Left ventricle myocardium inferior (tissue), 1 donor: Measurements from ENCODE around the gene PPIF. TPM values are rescaled to one million over a fixed set of nuclear protein-coding genes. Genes with fewer than 3 reads are reported as not detected.

ENCODE experiments used
- DNase-seq: peaks from one replicate; pipeline ENCODE4 v3.0.0-alpha.2; 2020
- H3K27ac ChIP-seq: fragments of 200-600 bp; replicated peaks from 2 replicates; pipeline ENCODE4 v1.8.0; 2021
- H3K27me3 ChIP-seq: fragments of 200-600 bp; 2 replicates; pipeline ENCODE4 v1.8.0; 2021; ENCODE audit warnings: low read depth
- H3K36me3 ChIP-seq: fragments of 200-600 bp; 2 replicates; pipeline ENCODE4 v1.8.0; 2021
- H3K4me1 ChIP-seq: fragments of 200-600 bp; 2 replicates; pipeline ENCODE4 v1.8.0; 2021
- H3K4me3 ChIP-seq: fragments of 200-600 bp; 2 replicates; pipeline ENCODE4 v1.8.0; 2021; ENCODE audit warnings: mild to moderate bottlenecking, moderate library complexity
- H3K9me3 ChIP-seq: fragments of 200-600 bp; replicated peaks from 2 replicates; pipeline ENCODE4 v1.8.0; 2021
- intact Hi-C: fragments of 100-400 bp; cut with micrococcal nuclease; formaldehyde crosslinking; loops from one replicate; pipeline ENCODE4 v1.11.0; 2022
- total RNA-seq: library from RNA; stranded (reverse); fragmentation: NEBNext Ultra II Directional; extraction: Animal tissue kit (Norgen Biotek cat#: 25700); gene quantifications from one replicate; pipeline ENCODE4 v1.2.1, GENCODE V29; 2021
- TF ChIP-seq, protein P1 (sequence below): fragments of 200-600 bp; IDR thresholded peaks from 2 replicates; pipeline ENCODE4 v1.8.0; 2021; ENCODE audit warnings: antibody characterized with exemption, mild to moderate bottlenecking, borderline replicate concordance
- donor health status: DM: no; HTN: yes; CAD: no; lungs with severe emphysema.

The PPIF gene
- total RNA-seq, 1 donor from 2014 or later = 150 TPM

DNA sequence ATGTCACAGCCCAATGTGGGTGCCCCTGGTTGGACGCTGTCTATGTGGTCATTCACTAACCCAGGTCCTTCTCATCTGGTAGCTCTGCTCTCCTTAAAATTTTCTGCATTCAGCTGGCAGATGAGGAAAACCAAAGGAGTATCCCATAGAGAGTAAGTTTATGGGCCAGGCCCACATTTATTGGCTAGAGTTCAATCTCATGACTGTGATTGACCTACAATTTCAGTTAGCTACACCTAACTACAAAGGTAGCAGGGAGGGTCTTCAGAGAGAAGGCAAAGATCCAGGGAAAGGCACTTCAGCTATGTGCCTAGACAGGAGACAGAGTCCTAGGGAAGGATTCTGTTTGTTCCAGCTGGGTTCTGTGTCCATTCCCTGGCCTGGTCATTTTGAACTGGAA is 23.7 kb upstream of the PPIF start:
- no peaks in the 10 kb centered on the region for H3K27me3 ChIP-seq
- H3K4me1 ChIP-seq = no peaks in the 10 kb centered on the region
- no peaks in the 10 kb centered on the region for H3K36me3 ChIP-seq
- H3K9me3 ChIP-seq = peaks cover 3% of the 10 kb centered on the region
- no peak overlapping the region for H3K27ac ChIP-seq
- no peak for DNase-seq
- intact Hi-C loops = no loop called here
- H3K4me3 ChIP-seq = no peak overlapping the region
- TF ChIP-seq, protein P1, sequence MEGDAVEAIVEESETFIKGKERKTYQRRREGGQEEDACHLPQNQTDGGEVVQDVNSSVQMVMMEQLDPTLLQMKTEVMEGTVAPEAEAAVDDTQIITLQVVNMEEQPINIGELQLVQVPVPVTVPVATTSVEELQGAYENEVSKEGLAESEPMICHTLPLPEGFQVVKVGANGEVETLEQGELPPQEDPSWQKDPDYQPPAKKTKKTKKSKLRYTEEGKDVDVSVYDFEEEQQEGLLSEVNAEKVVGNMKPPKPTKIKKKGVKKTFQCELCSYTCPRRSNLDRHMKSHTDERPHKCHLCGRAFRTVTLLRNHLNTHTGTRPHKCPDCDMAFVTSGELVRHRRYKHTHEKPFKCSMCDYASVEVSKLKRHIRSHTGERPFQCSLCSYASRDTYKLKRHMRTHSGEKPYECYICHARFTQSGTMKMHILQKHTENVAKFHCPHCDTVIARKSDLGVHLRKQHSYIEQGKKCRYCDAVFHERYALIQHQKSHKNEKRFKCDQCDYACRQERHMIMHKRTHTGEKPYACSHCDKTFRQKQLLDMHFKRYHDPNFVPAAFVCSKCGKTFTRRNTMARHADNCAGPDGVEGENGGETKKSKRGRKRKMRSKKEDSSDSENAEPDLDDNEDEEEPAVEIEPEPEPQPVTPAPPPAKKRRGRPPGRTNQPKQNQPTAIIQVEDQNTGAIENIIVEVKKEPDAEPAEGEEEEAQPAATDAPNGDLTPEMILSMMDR = no peak

DNA sequence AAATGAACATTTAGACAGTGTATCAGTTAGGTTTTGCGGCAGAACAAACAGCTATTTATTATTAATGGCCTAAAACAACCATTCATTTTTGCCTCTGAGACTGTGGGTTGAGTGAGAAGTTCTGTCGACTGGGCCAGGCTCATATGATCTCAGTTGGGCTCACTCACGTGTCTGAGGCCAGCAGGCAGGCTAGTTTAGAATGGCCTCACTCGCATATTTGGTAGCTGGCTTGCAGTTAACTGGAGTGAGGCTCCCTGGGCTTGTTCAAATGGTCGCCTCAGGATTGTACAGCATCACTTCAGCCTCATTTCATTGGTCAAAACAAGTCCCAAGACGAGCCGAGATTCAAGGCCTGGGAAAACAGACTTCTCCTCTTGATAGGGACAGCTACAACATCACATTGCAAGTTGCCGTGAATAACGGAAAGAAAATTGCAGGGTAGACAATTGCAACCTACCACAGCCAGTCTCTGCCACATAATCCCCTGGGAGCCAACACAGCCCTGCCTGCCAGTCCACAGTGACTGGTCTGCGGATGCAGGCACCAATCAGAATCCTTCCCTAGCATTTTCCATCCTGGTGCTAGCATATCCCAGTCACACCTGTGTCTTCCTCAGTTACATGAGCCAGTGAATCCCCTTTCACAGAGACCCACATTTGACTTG is 23.1 kb upstream of the PPIF start:
- H3K27me3 ChIP-seq = no peaks in the 10 kb centered on the region
- no peak overlapping the region for H3K4me3 ChIP-seq
- TF ChIP-seq, protein P1 = no peak
- intact Hi-C loops = no loop called here
- no peaks in the 10 kb centered on the region for H3K36me3 ChIP-seq
- H3K27ac ChIP-seq = no peak overlapping the region
- H3K9me3 ChIP-seq = peaks cover 2% of the 10 kb centered on the region
- H3K4me1 ChIP-seq = no peaks in the 10 kb centered on the region
- no peak for DNase-seq

DNA sequence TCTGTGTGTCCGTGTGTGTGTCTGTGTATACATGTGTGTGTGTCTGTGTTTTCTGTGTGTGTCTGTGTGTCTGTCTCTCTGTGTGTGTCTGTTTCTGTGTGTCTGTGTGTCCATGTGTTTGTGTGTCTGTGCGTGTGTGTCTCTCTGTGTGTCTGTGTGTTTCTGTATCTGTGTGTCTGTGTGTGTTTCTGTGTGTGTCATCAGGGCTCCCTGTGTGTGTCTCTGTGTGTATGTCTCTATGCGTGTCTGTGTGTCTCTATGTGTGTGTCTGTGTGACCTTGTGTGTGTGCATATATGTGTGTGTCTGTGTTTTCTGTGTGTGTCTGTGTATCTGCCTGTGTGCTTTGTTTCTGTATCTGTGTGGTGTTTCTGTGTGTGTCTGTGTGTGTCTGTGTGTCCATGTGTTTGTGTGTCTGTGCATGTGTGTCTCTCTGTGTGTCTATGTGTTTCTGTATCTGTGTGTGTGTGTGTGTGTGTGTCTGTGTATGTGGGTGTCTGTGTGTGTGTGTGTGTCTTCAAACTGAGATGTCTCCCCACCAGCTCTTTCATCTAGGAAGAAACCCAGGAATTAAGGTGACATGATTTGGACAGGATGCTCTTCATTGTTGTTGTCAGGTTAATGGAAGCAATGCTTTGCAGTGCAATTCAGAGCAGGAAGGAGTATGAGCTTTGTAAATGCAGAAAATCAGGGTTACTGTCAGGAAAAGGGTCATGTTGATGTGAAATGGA is 20.7 kb upstream of the PPIF start:
- no peak overlapping the region for H3K4me3 ChIP-seq
- no peaks in the 10 kb centered on the region for H3K9me3 ChIP-seq
- DNase-seq = no peak
- TF ChIP-seq, protein P1 = no peak
- H3K27me3 ChIP-seq = no peaks in the 10 kb centered on the region
- H3K36me3 ChIP-seq = no peaks in the 10 kb centered on the region
- H3K4me1 ChIP-seq = no peaks in the 10 kb centered on the region
- no peak overlapping the region for H3K27ac ChIP-seq
- intact Hi-C loops = no loop called here

DNA sequence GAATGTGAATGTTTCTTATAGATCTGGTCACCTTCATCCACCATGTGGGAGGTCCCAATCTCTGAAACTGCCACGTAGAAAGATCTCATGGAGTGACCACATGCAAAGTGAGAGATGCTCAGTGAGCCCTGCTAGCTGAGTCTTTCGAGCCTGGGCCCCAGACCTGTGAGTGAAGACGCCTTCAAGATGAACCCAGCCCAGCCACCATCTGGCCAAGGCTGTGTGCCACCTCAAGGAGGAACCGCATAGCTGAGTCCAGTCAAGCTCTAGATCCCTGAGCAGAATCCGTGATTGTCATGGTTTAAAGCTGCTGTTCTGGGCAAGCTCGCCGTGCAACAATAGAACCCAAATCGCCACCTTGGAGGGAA is 20.2 kb upstream of the PPIF start:
- intact Hi-C loops = no loop called here
- H3K4me3 ChIP-seq = no peak overlapping the region
- no peaks in the 10 kb centered on the region for H3K4me1 ChIP-seq
- no peak for DNase-seq
- H3K36me3 ChIP-seq = no peaks in the 10 kb centered on the region
- no peak overlapping the region for H3K27ac ChIP-seq
- H3K27me3 ChIP-seq = no peaks in the 10 kb centered on the region
- H3K9me3 ChIP-seq = no peaks in the 10 kb centered on the region
- TF ChIP-seq, protein P1 = no peak

DNA sequence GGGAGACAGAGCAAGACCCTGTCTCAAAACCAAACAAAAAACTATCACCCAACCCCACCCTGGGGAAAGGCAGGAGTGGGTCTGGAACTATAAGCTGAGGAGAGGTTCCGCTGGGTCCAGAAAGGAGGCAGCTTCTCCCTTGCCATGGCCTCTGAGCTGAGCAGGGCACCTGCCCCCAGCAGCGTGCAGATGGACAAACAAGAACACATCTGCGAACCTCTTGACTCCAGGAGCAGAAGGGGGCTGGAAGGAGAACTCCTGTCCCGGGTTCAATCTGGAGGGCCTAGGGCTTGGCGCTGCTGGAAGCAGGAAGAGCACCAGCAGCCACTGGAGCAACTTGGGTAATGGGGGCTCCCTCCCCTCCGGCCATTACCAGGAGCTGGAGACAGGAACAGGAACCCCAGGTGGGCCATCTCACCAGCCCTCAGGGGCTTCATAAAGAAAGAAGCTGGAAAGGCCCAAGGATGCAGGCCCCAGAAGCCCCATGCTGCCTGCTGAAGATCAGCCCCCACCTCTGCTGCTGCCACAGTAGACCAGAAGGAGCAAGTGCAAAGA is 19.0 kb upstream of the PPIF start:
- no peak overlapping the region for H3K4me3 ChIP-seq
- no peaks in the 10 kb centered on the region for H3K4me1 ChIP-seq
- no peak for DNase-seq
- no peaks in the 10 kb centered on the region for H3K36me3 ChIP-seq
- TF ChIP-seq, protein P1 = no peak
- peaks cover 3% of the 10 kb centered on the region for H3K9me3 ChIP-seq
- H3K27me3 ChIP-seq = no peaks in the 10 kb centered on the region
- intact Hi-C loops = no loop called here
- H3K27ac ChIP-seq = no peak overlapping the region
